Hepatocyte (in vitro differentiated cells): ENCODE results near the gene RAD51D.

Source experiments
- EZH2 ChIP-seq: fragments of 200-600 bp; sonication (generic); IDR thresholded peaks from 2 replicates; pipeline ENCODE4 v1.6.1; 2016; ENCODE audit warnings: antibody characterized with exemption, mild to moderate bottlenecking, borderline replicate concordance
- TF ChIP-seq, protein P1 (sequence below): fragments of 200-600 bp; sonication (generic); IDR thresholded peaks from 2 replicates; pipeline ENCODE4 v1.5.1; 2016; ENCODE audit warnings: antibody characterized with exemption, mild to moderate bottlenecking; ENCODE audit not compliant: poor library complexity

DNA sequence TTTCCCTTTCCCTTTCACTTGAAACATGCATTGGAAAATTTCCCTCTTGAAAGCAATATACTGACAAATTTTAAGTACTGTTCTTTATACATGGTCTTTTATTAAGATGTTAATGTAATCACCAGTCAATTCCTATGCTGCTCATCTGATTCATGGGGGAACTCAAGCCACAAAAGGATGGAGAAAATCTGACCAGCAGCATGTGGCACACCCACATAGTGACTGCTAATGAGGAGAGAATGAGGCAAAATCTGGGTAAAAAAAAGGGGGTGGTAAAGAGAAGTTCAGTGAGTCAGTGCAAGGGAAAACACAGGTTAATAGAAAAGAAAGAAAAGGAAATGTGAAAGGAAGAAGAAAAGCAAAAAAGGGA is 67.4 kb downstream of the RAD51D start:
- TF ChIP-seq, protein P1, sequence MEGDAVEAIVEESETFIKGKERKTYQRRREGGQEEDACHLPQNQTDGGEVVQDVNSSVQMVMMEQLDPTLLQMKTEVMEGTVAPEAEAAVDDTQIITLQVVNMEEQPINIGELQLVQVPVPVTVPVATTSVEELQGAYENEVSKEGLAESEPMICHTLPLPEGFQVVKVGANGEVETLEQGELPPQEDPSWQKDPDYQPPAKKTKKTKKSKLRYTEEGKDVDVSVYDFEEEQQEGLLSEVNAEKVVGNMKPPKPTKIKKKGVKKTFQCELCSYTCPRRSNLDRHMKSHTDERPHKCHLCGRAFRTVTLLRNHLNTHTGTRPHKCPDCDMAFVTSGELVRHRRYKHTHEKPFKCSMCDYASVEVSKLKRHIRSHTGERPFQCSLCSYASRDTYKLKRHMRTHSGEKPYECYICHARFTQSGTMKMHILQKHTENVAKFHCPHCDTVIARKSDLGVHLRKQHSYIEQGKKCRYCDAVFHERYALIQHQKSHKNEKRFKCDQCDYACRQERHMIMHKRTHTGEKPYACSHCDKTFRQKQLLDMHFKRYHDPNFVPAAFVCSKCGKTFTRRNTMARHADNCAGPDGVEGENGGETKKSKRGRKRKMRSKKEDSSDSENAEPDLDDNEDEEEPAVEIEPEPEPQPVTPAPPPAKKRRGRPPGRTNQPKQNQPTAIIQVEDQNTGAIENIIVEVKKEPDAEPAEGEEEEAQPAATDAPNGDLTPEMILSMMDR: no peak
- TF ChIP-seq EZH2: no peak
